Hepatic stellate cell (primary cell): Measurements from ENCODE around the gene NKD1.

Source experiments
- DNase-seq: peaks from one replicate; pipeline ENCODE4 v3.0.0; 2011; ENCODE audit warnings: low spot score

The NKD1 gene

GRCh38 chr16:50538411-50539052, 9.7 kb upstream of the NKD1 start:
- DNase-seq: no peak

DNA sequence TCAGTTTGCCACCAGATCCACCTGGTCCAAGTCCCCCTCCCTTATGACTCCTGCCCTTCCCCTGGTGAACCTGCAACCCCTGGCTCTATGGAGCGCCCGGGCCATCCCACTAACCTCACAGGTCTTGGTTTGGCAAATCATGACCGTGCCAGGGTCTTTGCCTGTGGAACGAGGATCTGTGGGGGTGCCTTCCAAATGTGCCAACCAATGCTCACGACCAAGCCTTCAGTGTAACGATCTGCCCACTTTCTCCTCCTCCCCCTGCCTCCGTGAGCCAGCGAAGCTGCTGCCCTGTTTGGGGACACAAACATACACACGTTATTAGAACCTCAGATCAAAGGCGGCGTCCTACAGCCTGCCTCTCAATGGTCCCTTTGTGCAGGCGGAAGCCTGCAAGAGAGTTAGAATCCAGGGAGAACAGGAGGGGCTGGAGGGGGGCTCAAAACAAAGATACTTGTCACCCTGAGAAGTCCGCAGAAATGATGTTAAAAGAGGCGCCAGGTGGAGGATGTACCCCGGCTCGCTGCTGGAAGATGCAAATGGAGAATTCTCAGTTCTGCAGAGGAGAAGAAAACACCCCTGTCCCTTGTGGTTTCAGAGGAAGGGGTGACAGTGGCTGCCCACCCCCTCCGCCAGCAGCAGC, 9.0 kb upstream of the NKD1 start:
- no peak for DNase-seq

GRCh38 chr16:50539822-50540710, 8.1 kb upstream of the NKD1 start:
- no peak for DNase-seq

DNA sequence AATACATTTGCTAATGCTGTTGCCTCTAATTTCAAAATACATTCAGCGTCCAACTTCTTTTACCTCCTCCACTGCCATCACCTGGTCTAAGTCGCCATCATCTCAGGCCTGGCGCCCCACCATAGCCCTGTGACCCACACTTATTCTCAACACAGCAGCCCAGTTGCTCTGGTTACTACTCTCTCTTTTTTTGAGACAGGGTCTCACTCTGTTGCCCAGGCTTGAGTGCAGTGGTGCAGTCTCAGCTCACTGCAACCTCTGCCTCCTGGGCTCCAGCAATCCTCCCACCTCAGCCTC, 7.5 kb upstream of the NKD1 start:
- no peak for DNase-seq

GRCh38 chr16:50542703-50543102, 5.5 kb upstream of the NKD1 start:
- no peak for DNase-seq

- no peak for DNase-seq
These were observed 2.1 kb upstream of the NKD1 start for GRCh38 chr16:50546125-50546524.

GRCh38 chr16:50547340-50548124, 664 bp upstream of the NKD1 start:
- DNase-seq: no peak

DNA sequence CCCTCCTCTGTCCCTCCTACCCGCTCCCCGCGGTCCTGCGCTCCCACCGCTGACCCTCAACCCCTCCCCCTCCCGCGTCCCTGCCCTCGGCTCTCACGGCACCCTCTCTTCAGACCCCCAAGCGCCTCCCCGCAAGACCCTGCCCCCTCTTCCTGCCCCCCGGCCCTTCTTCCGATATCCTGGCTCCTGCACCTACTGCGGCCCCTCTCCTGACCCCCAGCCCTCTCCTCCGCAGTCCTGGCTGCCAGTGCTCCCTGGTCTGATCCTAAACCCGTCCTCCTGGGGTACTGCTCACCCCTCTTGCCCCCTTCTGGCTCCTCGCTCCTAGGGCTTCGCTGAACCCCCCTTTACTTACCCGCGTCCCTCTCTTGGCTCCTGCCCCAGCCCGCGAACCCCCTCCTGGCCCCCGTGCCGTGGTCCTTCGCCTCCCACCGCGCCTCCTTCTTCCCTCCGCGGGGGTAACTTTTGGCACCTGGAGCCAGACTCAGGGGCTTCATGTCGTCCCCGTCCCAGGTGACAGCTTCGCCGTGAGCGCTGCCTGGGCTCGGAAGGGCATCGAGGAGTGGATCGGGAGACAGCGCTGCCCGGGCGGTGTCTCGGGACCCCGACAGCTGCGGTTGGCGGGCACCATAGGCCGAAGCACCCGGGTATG, 839 bp downstream of the NKD1 start:
- DNase-seq: no peak

DNA sequence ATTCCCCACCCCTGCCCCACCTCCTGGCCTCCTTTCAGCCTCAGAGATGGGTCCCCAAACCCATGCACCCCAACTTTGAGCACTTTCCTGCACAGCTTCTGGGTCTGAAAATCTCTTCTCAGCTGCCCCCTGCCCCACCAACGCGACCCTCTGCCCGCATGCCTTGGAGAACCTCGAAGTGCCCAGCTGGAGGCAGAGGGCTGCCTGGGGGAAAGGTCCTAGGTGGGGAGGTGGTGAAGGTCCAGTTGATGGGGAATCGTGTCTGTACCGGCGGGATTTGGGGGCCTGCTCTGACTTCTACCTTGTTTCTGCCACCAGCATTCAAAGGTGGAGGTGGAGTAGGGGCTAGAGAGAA, 1.3 kb downstream of the NKD1 start:
- no peak for DNase-seq

- DNase-seq: no peak
These were observed 1.8 kb downstream of the NKD1 start for GRCh38 chr16:50550035-50550434.

- no peak for DNase-seq
These were observed 2.9 kb downstream of the NKD1 start for GRCh38 chr16:50550866-50551641.

DNA sequence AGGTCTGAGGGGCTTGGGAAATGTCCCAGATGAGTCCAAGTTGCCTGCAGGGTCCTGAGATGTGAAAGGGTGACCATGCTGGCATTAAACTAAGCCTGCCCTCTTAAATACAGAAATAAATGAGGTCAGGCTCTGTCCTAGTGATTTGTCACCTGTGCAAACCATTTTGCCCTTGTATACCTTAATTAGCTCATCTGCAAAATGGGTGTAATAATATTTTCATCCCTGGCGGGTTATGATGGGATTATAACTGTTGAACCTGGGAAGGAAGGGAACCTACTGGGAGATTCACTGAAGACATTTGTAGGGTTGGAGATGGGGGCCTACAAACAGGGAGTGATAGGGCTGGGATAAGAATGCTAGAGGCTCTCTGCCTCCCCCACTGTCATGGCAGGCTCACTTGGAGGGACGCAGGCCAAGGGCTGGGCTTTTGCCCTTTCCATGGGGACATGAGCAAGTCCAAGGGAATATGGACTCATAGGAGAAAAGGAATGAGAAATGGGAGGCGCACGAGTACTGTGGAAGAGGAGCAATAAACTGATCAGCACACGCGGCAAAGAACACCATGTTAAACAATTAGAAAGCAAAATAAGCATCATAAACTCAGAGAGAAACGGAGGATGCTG, 4.4 kb downstream of the NKD1 start:
- DNase-seq: no peak

- no peak for DNase-seq
These were observed 5.0 kb downstream of the NKD1 start for GRCh38 chr16:50553182-50553710.

- DNase-seq: no peak
These were observed 5.7 kb downstream of the NKD1 start for GRCh38 chr16:50553731-50554360.

GRCh38 chr16:50555269-50555875, 7.2 kb downstream of the NKD1 start:
- DNase-seq: no peak

GRCh38 chr16:50555952-50556673, 7.9 kb downstream of the NKD1 start:
- no peak for DNase-seq

- DNase-seq: no peak
These were observed 8.8 kb downstream of the NKD1 start for GRCh38 chr16:50557046-50557445.

DNA sequence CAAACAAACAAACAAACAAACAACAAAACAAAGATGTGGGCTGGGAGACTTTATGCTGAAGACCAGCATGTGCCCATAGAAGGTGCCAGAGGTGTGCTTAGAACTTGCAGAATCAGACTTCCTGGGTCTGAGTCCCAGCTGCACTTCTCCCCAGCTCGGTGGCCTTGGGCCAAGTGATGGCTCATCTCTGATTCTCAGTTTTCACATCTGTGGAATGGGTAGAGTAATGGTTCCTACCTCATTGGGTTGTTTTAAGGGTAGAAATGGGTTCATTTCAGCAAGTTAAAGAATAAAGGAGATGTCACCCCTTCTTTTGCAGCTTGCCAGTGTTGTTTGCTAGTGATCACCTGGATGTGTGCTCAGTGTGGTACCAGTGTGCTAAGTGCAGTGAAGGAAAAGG, 10.7 kb downstream of the NKD1 start:
- no peak for DNase-seq

- no peak for DNase-seq
These were observed 11.1 kb downstream of the NKD1 start for GRCh38 chr16:50559342-50559741.
